Measurements from ENCODE around the gene SMOC2.

DNA sequence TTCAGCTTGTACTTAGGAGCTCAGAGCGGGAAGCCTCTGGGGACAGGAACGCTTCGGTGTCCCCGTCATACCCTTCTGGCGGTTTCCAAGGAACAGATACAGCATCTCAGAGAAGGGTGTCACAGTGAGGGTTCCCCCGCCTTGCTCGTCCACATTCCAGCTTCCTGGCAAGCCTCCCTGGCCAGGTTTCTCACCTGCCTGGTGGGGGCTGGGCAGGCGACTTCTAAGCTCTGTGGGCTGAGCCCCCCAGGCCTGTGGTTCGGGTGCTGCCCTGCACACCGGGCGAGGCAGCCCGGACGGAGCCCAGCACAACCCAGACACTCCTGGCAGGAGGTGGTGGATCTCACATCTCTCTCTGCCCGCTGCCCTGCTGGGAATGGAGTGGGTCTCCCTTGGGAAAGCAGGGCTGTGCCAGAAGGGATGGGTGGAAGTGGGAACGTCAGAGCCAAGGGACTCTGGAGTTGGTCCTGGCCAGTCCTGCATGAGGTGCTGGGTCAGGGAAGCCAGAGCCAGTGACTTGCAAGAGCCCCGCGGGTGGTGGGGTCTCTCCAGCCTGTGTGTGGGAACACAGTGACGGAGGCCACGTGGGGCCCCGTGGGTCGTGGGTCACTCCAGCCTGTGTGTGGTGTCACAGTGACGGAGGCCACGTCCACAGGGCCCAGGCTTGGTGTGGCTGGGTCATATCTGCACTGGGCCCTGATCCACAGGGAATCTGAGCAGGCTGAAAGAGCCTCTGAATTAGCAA is 47.7 kb upstream of the SMOC2 start:
- TF ChIP-seq, protein P1, sequence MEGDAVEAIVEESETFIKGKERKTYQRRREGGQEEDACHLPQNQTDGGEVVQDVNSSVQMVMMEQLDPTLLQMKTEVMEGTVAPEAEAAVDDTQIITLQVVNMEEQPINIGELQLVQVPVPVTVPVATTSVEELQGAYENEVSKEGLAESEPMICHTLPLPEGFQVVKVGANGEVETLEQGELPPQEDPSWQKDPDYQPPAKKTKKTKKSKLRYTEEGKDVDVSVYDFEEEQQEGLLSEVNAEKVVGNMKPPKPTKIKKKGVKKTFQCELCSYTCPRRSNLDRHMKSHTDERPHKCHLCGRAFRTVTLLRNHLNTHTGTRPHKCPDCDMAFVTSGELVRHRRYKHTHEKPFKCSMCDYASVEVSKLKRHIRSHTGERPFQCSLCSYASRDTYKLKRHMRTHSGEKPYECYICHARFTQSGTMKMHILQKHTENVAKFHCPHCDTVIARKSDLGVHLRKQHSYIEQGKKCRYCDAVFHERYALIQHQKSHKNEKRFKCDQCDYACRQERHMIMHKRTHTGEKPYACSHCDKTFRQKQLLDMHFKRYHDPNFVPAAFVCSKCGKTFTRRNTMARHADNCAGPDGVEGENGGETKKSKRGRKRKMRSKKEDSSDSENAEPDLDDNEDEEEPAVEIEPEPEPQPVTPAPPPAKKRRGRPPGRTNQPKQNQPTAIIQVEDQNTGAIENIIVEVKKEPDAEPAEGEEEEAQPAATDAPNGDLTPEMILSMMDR (IDR thresholded peaks at IDR 0.05): no peak
- TF ChIP-seq, protein P2, sequence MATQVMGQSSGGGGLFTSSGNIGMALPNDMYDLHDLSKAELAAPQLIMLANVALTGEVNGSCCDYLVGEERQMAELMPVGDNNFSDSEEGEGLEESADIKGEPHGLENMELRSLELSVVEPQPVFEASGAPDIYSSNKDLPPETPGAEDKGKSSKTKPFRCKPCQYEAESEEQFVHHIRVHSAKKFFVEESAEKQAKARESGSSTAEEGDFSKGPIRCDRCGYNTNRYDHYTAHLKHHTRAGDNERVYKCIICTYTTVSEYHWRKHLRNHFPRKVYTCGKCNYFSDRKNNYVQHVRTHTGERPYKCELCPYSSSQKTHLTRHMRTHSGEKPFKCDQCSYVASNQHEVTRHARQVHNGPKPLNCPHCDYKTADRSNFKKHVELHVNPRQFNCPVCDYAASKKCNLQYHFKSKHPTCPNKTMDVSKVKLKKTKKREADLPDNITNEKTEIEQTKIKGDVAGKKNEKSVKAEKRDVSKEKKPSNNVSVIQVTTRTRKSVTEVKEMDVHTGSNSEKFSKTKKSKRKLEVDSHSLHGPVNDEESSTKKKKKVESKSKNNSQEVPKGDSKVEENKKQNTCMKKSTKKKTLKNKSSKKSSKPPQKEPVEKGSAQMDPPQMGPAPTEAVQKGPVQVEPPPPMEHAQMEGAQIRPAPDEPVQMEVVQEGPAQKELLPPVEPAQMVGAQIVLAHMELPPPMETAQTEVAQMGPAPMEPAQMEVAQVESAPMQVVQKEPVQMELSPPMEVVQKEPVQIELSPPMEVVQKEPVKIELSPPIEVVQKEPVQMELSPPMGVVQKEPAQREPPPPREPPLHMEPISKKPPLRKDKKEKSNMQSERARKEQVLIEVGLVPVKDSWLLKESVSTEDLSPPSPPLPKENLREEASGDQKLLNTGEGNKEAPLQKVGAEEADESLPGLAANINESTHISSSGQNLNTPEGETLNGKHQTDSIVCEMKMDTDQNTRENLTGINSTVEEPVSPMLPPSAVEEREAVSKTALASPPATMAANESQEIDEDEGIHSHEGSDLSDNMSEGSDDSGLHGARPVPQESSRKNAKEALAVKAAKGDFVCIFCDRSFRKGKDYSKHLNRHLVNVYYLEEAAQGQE (IDR thresholded peaks at IDR 0.05): no peak

Measured in A549 (cell line).